OCI-LY7 (cell line): ENCODE results near the gene GRID2. TPM values are rescaled to one million over a fixed set of nuclear protein-coding genes. Genes with fewer than 3 reads are reported as not detected.

ENCODE experiments used
- BruUV-seq: library from RNA; stranded (reverse); fragments of 400-500 nt; replicated peaks from 2 replicates; lab custom pipeline; 2021; lab: Mats Ljungman, UMichigan
- CTCF ChIA-PET: fragments of 300-600 bp; sonication (Branson Sonifier 250); formaldehyde crosslinking; loops from one replicate; lab custom pipeline; 2022; ENCODE audit warnings: antibody characterized with exemption; ENCODE audit not compliant: unreplicated experiment; lab: Charles Lee
- POLR2A ChIA-PET: fragments of 300-600 bp; sonication (Branson Sonifier 250); formaldehyde crosslinking; loops from one replicate; lab custom pipeline; 2022; ENCODE audit warnings: antibody characterized with exemption; lab: Charles Lee
- DNase-seq: peaks from one replicate; pipeline ENCODE4 v3.0.0-alpha.2; 2015; ENCODE audit warnings: low spot score
- H2AFZ ChIP-seq: fragments of 200-600 bp; sonication (generic), shearing (Covaris generic); 2 replicates; pipeline ENCODE4 v1.6.1; 2014; ENCODE audit warnings: mild to moderate bottlenecking, antibody characterized with exemption, low read length, moderate library complexity
- H3K27ac ChIP-seq: fragments of 200-600 bp; sonication (generic); 2 replicates; pipeline ENCODE4 v1.5.1; 2014; ENCODE audit warnings: mixed run types, low read depth, mild to moderate bottlenecking, moderate library complexity, low read length, inconsistent platforms; ENCODE audit not compliant: poor library complexity, severe bottlenecking
- H3K36me3 ChIP-seq: fragments of 200-600 bp; sonication (generic); 2 replicates; pipeline ENCODE4 v1.6.1; 2014; ENCODE audit warnings: mild to moderate bottlenecking, antibody characterized with exemption, low read length, moderate library complexity, mixed read lengths; ENCODE audit not compliant: insufficient read depth
- H3K4me1 ChIP-seq: fragments of 200-600 bp; sonication (generic); 2 replicates; pipeline ENCODE4 v1.5.1; 2014; ENCODE audit warnings: mild to moderate bottlenecking, low read length; ENCODE audit not compliant: insufficient read depth, poor library complexity, severe bottlenecking
- H3K4me2 ChIP-seq: fragments of 200-600 bp; sonication (generic); 2 replicates; pipeline ENCODE4 v1.6.1; 2014; ENCODE audit warnings: mild to moderate bottlenecking, low read length
- H3K4me3 ChIP-seq: fragments of 200-600 bp; sonication (generic); 2 replicates; pipeline ENCODE4 v1.5.1; 2014; ENCODE audit warnings: mild to moderate bottlenecking, low read depth, low read length; ENCODE audit not compliant: poor library complexity, severe bottlenecking
- H3K79me2 ChIP-seq: fragments of 200-600 bp; sonication (generic); 2 replicates; pipeline ENCODE4 v1.6.1; 2016; ENCODE audit warnings: low read depth, mild to moderate bottlenecking, low read length, moderate library complexity, mixed read lengths; ENCODE audit not compliant: insufficient read depth
- H3K9me2 ChIP-seq: fragments of 200-600 bp; sonication (generic); 2 replicates; pipeline ENCODE4 v1.6.1; 2016; ENCODE audit warnings: mild to moderate bottlenecking, low read length, mixed read lengths; ENCODE audit not compliant: insufficient read depth
- H3K9me3 ChIP-seq: fragments of 200-600 bp; sonication (generic); 2 replicates; pipeline ENCODE4 v1.6.1; 2014; ENCODE audit warnings: mild to moderate bottlenecking, mixed run types, low read length, mixed read lengths
- H4K20me1 ChIP-seq: fragments of 200-600 bp; sonication (generic); 2 replicates; pipeline ENCODE4 v1.6.1; 2014; ENCODE audit warnings: mild to moderate bottlenecking, antibody characterized with exemption, low read length, moderate library complexity, mixed read lengths; ENCODE audit not compliant: insufficient read depth
- CTCF ChIP-seq: fragments of 200-600 bp; sonication (generic); conservative IDR thresholded peaks from 2 replicates; pipeline ENCODE4 v1.5.1; 2014; ENCODE audit warnings: mild to moderate bottlenecking, antibody characterized with exemption, low read length, moderate library complexity, mixed read lengths
- EZH2phosphoT487 ChIP-seq: fragments of 200-600 bp; sonication (generic); IDR thresholded peaks from 2 replicates; pipeline ENCODE4 v1.6.1; 2018; ENCODE audit warnings: low read depth, borderline replicate concordance, mild to moderate bottlenecking, mixed run types, antibody characterized with exemption, low read length, moderate library complexity, mixed read lengths
- intact Hi-C: fragments of 100-400 bp; cut with micrococcal nuclease; formaldehyde crosslinking; loops from one replicate; pipeline ENCODE4 v1.10.0; 2022; ENCODE audit not compliant: unreplicated experiment
- total RNA-seq, 2 experiments: library from RNA; depleted of rRNA in 1 of 2; stranded (reverse); fragments of >200 nt in 1 of 2; shearing (Covaris generic) in 1 of 2; gene quantifications; 2 replicates each; pipeline ENCODE4 v1.2.3, GENCODE V29; 2014 to 2022

Gene GRID2
- total RNA-seq, 2 experiments from 2014 or later, result not detected

GRCh38 chr4:92263010-92263409, 40.8 kb upstream of the GRID2 start:
- TF ChIP-seq CTCF (no peak), EZH2phosphoT487 (no peak)
- Histone ChIP-seq H3K4me1 (no peaks in the 10 kb centered on the region), H3K36me3 (no peaks in the 10 kb centered on the region), H4K20me1 (no peaks in the 10 kb centered on the region), H3K27ac (no peak overlapping the region), H2AFZ (no peak overlapping the region), H3K4me2 (no peak overlapping the region), H3K79me2 (no peaks in the 10 kb centered on the region), H3K4me3 (no peak overlapping the region), H3K9me2 (no peaks in the 10 kb centered on the region), H3K9me3 (no peaks in the 10 kb centered on the region)
- BruUV-seq, result no TSS peak
- no peak for DNase-seq
- ChIA-PET CTCF (no interaction called here), POLR2A (no interaction called here)
- intact Hi-C loops, result no loop called here

- Histone ChIP-seq H3K4me1 (no peaks in the 10 kb centered on the region), H3K4me2 (no peak overlapping the region), H4K20me1 (no peaks in the 10 kb centered on the region), H3K27ac (no peak overlapping the region), H3K36me3 (no peaks in the 10 kb centered on the region), H2AFZ (no peak overlapping the region), H3K79me2 (no peaks in the 10 kb centered on the region), H3K9me3 (no peaks in the 10 kb centered on the region), H3K4me3 (no peak overlapping the region), H3K9me2 (no peaks in the 10 kb centered on the region)
- intact Hi-C loops, result no loop called here
- ChIA-PET POLR2A (interaction anchor here (0.7 kb wide), 1 partner anchor 579 kb away, joined by 3 read pairs; no protein-coding TSS in a partner anchor), CTCF (no interaction called here)
- no TSS peak for BruUV-seq
- no peak for DNase-seq
- TF ChIP-seq CTCF (no peak), EZH2phosphoT487 (no peak)
These were observed 40.2 kb upstream of the GRID2 start for GRCh38 chr4:92263575-92263974.

- Histone ChIP-seq H3K4me3 (no peak overlapping the region), H3K9me3 (no peaks in the 10 kb centered on the region), H3K27ac (no peak overlapping the region), H3K4me2 (no peak overlapping the region), H3K79me2 (no peaks in the 10 kb centered on the region), H3K9me2 (no peaks in the 10 kb centered on the region), H3K36me3 (no peaks in the 10 kb centered on the region), H4K20me1 (no peaks in the 10 kb centered on the region), H2AFZ (no peak overlapping the region), H3K4me1 (no peaks in the 10 kb centered on the region)
- ChIA-PET POLR2A (interaction anchor here (0.7 kb wide), 1 partner anchor 579 kb away, joined by 3 read pairs; no protein-coding TSS in a partner anchor), CTCF (no interaction called here)
- no peak for DNase-seq
- intact Hi-C loops, result no loop called here
- no peak for TF ChIP-seq CTCF
- TF ChIP-seq EZH2phosphoT487, result no peak
- BruUV-seq, result no TSS peak
These were observed 39.6 kb upstream of the GRID2 start for GRCh38 chr4:92264163-92264562.
